Fibroblast of pulmonary artery (primary cell): ENCODE results near the gene POU4F3.
"Not testable (repeated sequence)": the region's sequence is repeated elsewhere in the genome, so short reads cannot be mapped to it uniquely, and the experiment has no call there.

Experiments
- DNase-seq: peaks from one replicate; pipeline ENCODE4 v3.0.0-alpha.2; 2010; ENCODE audit warnings: low read depth
- H3K4me3 ChIP-seq: replicated peaks from 2 replicates; pipeline ENCODE4 v1.5.1; 2011; ENCODE audit warnings: low read depth, mild to moderate bottlenecking, control low read depth, low read length, moderate library complexity
- CTCF ChIP-seq: IDR thresholded peaks from 2 replicates; pipeline ENCODE4 v1.5.1; 2011; ENCODE audit warnings: mild to moderate bottlenecking, control low read depth, low read length, inconsistent platforms; ENCODE audit errors: missing control alignments

The POU4F3 gene

GRCh38 chr5:146338774-146339714 lies at the start of gene POU4F3:
Gene POU4F3 (plus strand): TSS chr5:146338839. CDS start chr5:146339113, 274 bp downstream.
- TF ChIP-seq CTCF: no peak
- no peak within 1 kb of the TSS for H3K4me3 ChIP-seq
- DNase-seq: no peak

GRCh38 chr5:146290318-146290717 lies 48.3 kb upstream of the POU4F3 start:
- no peak for TF ChIP-seq CTCF
- no peak overlapping the region for H3K4me3 ChIP-seq
- no peak for DNase-seq

GRCh38 chr5:146291421-146292074 lies 47.1 kb upstream of the POU4F3 start:
- H3K4me3 ChIP-seq: no peak overlapping the region
- DNase-seq: peak; percentile 68
- TF ChIP-seq CTCF: peak; percentile 68

GRCh38 chr5:146296245-146296644 lies 42.4 kb upstream of the POU4F3 start:
- no peak for TF ChIP-seq CTCF
- H3K4me3 ChIP-seq: no peak overlapping the region
- no peak for DNase-seq

GRCh38 chr5:146298920-146299319 lies 39.7 kb upstream of the POU4F3 start:
- not testable (repeated sequence) for DNase-seq, H3K4me3 ChIP-seq

- no peak for DNase-seq
- TF ChIP-seq CTCF: no peak
- no peak overlapping the region for H3K4me3 ChIP-seq
Observed at GRCh38 chr5:146301626-146302025, 37.0 kb upstream of the POU4F3 start.

- H3K4me3 ChIP-seq: no peak overlapping the region
- no peak for TF ChIP-seq CTCF
- DNase-seq: no peak
Observed at GRCh38 chr5:146302406-146302805, 36.2 kb upstream of the POU4F3 start.
